Cardiac muscle cell (in vitro differentiated cells and primary cell): ENCODE measurements around the gene RAP1B. TPM values are rescaled to one million over a fixed set of nuclear protein-coding genes. Genes with fewer than 3 reads are reported as not detected.
"Not testable (repeated sequence)": the region's sequence is repeated elsewhere in the genome, so short reads cannot be mapped to it uniquely, and the experiment has no call there.

Source experiments
- DNase-seq, 2 donors: peaks; one replicate each; pipeline versions ENCODE4 v3.0.0 to v3.0.0-alpha.2; 2010 to 2017; ENCODE audit warnings: low read depth in 1 of 2, low spot score in 1 of 2
- H3K27ac ChIP-seq: fragments of 200-600 bp; sonication (generic); 2 replicates; pipeline ENCODE4 v1.5.1; 2016
- H3K27me3 ChIP-seq: fragments of 200-600 bp; sonication (generic); 2 replicates; pipeline ENCODE4 v1.6.0; 2016; ENCODE audit warnings: control low read depth
- H3K36me3 ChIP-seq: fragments of 200-600 bp; sonication (generic); 2 replicates; pipeline ENCODE4 v1.5.1; 2016; ENCODE audit warnings: control low read depth
- H3K4me1 ChIP-seq: fragments of 200-600 bp; sonication (generic); 2 replicates; pipeline ENCODE4 v1.8.1; 2017; ENCODE audit warnings: low read depth, mild to moderate bottlenecking, mixed run types
- H3K4me3 ChIP-seq: fragments of 200-600 bp; sonication (generic); 2 replicates; pipeline ENCODE4 v1.5.1; 2016; ENCODE audit warnings: mild to moderate bottlenecking
- H3K9me3 ChIP-seq: fragments of 200-600 bp; sonication (generic); 2 replicates; pipeline ENCODE4 v1.5.1; 2017; ENCODE audit warnings: low read depth, mild to moderate bottlenecking, control low read depth
- CTCF ChIP-seq: IDR thresholded peaks from 2 replicates; pipeline ENCODE4 v1.5.1; 2012; ENCODE audit warnings: low read depth, mild to moderate bottlenecking, low read length
- polyA plus RNA-seq: library from polyadenylated mRNA; unstranded; fragments of >200 nt; fragmentation: Nextera tagmentation; extraction: Ambion mirVana; gene quantifications from 2 replicates; pipeline ENCODE4 v1.2.1, GENCODE V29; 2016
- total RNA-seq: library from RNA; depleted of rRNA; stranded (reverse); fragments of >200 nt; gene quantifications from 2 replicates; pipeline ENCODE4 v1.2.3, GENCODE V29; 2016

The RAP1B gene
- total and polyA plus RNA-seq, 2 experiments from 2014 or later = 79.9 to 148 TPM

- no peak for DNase-seq
- H3K9me3 ChIP-seq = no peaks in the 10 kb centered on the region
- H3K36me3 ChIP-seq = no peaks in the 10 kb centered on the region
- no peak overlapping the region for H3K4me3 ChIP-seq
- no peak overlapping the region for H3K27ac ChIP-seq
- no peaks in the 10 kb centered on the region for H3K27me3 ChIP-seq
- H3K4me1 ChIP-seq = peaks cover 17% of the 10 kb centered on the region
- no peak for TF ChIP-seq CTCF
Observed at GRCh38 chr12:68632486-68632885, 21.8 kb downstream of the RAP1B start.

GRCh38 chr12:68633614-68634558 lies 23.2 kb downstream of the RAP1B start:
- Histone ChIP-seq H3K27ac (no peak overlapping the region), H3K4me1 (peaks cover 17% of the 10 kb centered on the region), H3K9me3 (no peaks in the 10 kb centered on the region), H3K27me3 (no peaks in the 10 kb centered on the region), H3K4me3 (no peak overlapping the region), H3K36me3 (no peaks in the 10 kb centered on the region)
- DNase-seq = no peak
- TF ChIP-seq CTCF = no peak

GRCh38 chr12:68636268-68636667 lies 25.6 kb downstream of the RAP1B start:
- peak in 1 of 2 donors; percentile 68 for DNase-seq
- no peak overlapping the region for H3K4me3 ChIP-seq
- no peak overlapping the region for H3K27ac ChIP-seq

DNA sequence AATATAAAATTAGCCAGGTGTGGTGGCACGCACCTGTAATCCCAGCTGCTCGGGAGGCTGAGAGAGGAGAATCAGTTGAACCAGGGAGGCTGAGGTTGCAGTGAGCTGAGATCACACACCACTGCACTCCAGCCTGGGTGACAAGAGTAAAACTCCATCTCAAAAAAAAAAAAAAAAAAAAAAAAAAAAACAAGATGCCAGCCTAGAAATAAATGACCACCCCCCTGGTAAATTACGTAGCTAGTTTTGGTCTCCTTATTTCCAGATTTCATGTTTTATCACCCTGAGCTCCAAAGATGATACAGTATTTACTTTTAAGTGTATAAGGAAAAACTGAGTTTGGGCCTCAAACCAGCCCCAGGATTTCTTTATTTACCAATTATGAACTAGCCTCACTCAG lies 26.7 kb downstream of the RAP1B start:
- DNase-seq = not testable (repeated sequence)

More at GRCh38 chr12:68636268-68636667, 25.6 kb downstream of the RAP1B start:
- H3K36me3 ChIP-seq = no peaks in the 10 kb centered on the region
- peaks cover 3% of the 10 kb centered on the region for H3K4me1 ChIP-seq
- H3K9me3 ChIP-seq = no peaks in the 10 kb centered on the region
- H3K27me3 ChIP-seq = no peaks in the 10 kb centered on the region
- no peak for TF ChIP-seq CTCF

GRCh38 chr12:68638171-68638570 lies 27.5 kb downstream of the RAP1B start:
- Histone ChIP-seq H3K4me1 (no peaks in the 10 kb centered on the region), H3K27me3 (no peaks in the 10 kb centered on the region), H3K9me3 (no peaks in the 10 kb centered on the region), H3K36me3 (no peaks in the 10 kb centered on the region), H3K4me3 (no peak overlapping the region), H3K27ac (no peak overlapping the region)
- no peak for TF ChIP-seq CTCF
- DNase-seq = no peak

More for the DNA sequence above, 26.7 kb downstream of the RAP1B start:
- not testable (repeated sequence) for H3K4me3 ChIP-seq, H3K27ac ChIP-seq, H3K4me1 ChIP-seq, H3K9me3 ChIP-seq, H3K36me3 ChIP-seq, H3K27me3 ChIP-seq

DNA sequence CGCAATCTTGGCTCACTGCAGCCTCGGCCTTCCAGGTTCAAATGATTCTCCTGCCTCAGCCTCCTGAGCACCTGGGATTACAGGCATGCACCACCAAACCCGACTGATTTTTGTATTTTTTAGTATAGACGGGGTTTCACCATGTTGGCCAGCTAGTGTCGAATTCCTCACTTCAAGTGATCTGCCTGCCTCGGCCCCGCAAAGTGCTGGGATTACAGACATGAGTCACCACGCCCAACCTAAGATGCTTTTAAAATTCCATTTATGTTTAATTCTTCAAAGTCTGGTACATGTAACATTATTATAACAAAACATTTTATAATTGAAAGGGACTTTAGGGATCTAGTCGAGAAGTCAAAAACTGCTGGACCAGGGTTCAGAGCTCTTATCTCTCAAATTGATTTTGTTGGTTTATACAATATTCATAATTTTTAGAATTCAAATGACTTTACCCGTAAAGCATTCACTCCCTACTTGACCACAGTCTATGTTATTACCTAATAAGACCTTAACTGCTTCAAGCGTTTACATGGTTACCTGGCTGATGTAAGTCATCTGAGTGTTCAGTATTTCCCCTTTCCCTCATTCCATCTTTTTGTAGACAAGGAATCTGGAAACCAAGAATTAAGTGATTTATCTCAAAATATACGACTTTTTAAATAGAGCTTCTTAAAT lies 28.2 kb downstream of the RAP1B start:
- Histone ChIP-seq H3K27ac (peak overlapping the region; percentile 42), H3K9me3 (no peaks in the 10 kb centered on the region), H3K4me3 (no peak overlapping the region), H3K4me1 (no peaks in the 10 kb centered on the region), H3K36me3 (no peaks in the 10 kb centered on the region), H3K27me3 (no peaks in the 10 kb centered on the region)
- no peak for TF ChIP-seq CTCF
- no peak for DNase-seq
